Forelimb muscle (tissue), 1 donor: Measurements from ENCODE around the gene NUP62. TPM values are rescaled to one million over a fixed set of nuclear protein-coding genes. Genes with fewer than 3 reads are reported as not detected.

Experiments used
- DNase-seq: peaks from one replicate; pipeline ENCODE4 v3.0.0-alpha.2; 2013; ENCODE audit warnings: low read depth
- polyA plus RNA-seq: library from polyadenylated mRNA; unstranded; fragments of 120-200 nt; gene quantifications from one replicate; pipeline ENCODE4 v1.2.1, GENCODE V29; 2013; ENCODE audit not compliant: insufficient read length

Gene NUP62
- polyA plus RNA-seq, 1 donor = 52.7 TPM

DNA sequence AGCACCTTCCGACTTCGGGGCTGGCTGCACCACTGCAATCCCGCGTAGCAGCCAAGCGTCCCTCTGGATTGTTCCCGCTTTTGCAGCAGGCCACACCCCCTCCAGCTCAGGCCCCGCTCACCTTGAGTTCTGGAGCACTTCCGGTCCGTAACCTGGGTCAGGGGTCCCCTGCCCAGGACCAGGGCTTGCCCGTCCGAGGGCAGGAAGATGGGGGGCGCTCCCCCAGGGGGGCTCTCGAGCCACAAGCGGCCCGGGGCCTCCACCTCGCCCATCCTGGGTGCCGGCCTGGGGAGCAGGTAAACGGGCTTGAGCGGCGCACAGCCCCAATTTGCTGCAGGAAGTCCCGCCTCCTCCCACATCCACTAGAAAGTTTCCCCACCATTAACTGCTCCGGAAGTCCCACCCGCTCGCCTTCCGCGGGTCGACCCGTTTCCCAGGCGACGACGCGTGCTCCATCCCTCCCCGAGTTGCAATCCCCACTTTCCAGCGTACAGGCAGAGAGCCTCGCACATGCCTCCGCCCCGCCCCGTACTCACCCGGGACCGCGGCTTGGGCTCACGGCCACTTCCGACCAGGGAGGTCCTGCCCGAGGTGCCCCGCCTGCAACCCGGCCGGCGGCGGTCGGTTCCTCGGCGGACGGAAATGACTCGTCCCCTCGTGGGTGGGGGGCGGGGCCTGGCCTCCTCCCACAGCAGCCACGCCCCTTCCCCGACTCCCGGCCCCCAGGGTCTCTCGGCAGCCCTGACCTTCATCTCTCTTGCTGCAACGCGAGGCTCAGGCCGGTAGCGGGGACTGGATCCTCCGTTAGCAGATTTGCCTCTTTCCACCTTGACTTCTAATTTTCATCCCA, 62.1 kb downstream of the NUP62 start, which contains the start of gene PNKP:
PNKP (minus strand) TSS at position 644 of the 850 bp plus-strand sequence; CDS start at position 272, 372 bp downstream.
- peak; percentile 82 for DNase-seq

DNA sequence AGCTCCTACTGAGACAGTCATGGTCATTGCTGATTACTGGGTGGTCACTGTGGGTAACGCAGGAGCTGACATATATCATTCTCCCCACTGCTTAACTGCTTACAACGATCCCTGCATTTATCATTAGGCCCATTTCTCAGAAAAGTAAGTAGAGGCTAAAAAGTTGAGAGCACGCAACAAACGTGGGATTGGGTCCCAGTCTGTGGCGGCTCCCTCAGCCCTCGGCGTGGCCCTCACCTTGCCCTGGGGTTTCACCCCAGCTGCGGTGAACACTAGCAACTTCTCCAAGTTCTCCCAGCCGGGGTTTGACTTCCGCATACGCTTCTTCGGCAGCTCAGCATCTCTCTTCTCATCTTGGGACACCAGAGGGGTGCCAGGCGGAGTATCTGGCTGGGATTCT, 64.4 kb downstream of the NUP62 start:
- DNase-seq = no peak

DNA sequence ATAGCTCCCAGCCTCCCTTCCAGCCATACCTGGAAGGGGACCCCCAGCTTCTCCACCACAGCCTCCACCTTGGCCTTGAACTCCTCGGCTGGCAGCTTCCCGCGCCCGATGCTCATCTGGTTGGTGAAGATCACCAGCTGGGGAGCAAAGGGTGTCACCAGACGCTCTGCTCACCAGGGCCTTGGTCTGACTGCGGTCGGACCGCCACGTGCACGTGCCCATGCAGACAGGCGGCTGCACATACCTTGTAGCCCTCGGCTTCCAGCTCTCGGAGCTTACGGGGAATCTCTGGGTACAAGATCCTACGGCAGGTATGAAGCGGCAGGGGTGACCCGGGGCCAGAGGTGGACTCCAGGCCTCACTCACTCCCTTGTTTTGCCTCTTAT, 65.4 kb downstream of the NUP62 start:
- DNase-seq = no peak

DNA sequence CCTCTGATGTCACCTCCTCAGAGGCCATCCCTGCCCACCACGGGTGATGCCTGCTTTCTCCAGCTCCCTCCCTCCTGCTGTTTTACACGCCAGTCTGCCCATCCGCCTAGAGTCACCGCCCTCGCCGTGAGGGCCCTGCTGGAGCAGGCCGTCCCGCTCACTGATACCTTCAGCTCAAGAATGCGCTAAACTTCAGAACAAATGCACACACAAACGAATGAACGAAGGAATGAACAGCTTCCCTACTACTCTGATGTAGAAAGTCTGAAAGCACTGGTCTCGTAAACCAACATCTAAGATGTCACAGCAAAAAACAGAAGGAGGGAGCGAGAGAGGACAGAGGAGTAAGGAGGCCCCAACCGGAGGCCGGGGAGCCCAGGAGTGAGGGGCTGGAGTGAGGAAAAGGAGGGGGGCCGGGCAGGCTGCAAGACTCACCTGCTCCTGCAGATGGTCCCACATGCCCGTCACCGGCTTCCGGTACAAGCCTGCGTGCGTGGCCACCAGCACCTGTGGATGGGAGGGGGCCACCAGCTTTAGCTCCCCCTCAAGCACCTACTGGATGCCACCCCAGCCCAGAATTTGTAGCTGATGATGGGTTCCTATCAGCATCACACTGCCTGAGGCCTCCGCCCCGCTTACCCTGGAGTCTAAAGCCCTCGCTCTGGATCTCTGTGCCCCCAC, 65.9 kb downstream of the NUP62 start:
- no peak for DNase-seq

- DNase-seq = no peak
Observed at GRCh38 chr19:49862391-49863253, 66.7 kb downstream of the NUP62 start.

DNA sequence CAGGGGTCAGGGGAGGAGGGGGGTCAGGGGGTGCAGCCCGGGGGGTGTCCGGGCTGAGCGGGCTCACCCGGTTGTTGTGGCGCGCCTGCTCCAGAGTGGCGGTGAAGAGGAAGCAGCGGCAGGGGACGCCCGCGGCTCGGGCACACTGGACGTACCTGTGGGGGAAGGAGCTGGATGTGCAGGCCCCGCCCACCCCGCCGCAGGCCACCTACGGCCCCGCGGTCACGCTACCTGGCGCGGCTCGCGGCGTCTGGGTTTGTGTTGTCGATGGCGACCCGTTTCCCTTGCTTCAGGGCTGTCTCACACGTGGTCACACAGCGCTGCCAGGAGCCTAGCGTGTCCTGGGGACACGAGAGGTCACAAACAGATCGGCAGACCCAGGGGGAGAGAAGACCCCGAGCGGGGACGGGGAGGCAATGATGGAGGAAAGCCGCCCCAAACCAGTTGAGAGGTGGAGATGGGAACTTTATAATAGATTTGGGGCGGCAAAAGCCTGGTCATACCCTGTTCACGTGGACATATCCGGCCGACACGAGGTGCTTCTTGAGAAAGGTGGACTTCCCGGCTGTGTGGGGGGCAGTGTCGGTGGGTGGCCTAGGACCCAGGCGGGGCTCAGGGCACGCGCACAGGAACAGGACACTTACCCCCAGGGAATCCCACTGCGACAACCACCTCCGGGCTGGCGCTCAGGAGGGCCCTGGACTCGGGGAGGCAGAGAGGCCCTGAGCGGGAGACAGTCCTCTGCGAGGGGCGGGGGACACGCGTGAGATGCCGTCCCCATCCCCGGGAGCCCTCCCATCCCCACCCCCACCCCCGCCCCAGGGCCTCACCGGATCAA, 67.5 kb downstream of the NUP62 start:
- no peak for DNase-seq

DNA sequence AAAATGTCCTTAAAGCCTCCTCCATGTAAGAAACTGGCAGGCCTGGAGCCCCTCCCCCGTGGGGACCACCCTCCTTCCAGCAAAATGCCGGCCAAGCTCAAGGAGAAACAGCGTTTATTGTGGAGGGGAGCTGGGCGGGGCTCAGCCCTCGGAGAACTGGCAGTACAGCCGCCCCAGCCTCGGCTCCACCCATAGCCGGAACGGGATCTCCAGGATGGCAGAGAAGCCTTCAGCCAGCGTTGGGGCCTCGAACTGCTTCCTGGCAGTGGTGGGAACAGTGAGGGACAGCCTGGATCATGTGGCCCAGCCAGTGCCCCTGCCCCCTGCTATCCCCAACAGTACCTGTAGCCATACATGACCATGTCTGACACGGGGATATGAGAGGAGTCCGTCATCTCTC, 68.2 kb downstream of the NUP62 start:
- DNase-seq = no peak

DNA sequence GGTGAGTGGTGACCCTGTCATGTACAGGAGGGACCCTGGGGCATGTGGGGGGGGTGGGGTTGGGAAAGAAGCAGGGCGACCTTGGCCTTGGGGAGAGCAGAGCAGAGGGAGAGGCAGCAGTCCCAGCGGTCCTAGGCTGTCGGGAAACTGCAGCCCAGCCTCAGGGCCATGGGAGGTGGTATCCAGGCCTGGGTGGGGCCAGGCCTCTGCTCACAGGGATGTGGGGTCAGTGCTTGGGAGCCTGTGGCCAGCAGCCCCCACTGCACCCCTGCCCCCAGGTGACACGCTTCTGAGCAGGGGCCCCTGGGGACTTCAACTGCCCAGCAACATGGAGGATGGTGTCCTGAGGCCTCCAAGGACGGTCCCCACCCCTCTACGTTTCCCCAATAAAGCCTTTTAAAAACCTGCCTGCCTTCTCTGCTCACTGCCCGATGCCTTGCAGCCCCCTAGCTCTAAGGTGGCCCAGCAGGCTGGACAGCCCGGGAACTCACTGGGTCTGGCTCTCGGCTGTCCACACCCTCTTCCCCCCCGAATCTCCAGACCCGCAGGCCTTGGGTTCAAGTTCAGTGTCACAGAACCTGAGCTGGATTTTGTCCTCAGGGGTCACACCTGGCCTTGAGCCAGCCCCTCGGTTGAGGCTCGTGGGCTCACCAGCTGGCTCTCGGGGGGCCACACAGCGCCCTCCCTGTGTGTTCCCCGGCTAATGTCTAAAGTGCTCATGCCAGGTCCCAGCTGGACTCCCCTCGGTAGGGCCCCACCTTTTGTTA, 68.8 kb downstream of the NUP62 start:
- no peak for DNase-seq

DNA sequence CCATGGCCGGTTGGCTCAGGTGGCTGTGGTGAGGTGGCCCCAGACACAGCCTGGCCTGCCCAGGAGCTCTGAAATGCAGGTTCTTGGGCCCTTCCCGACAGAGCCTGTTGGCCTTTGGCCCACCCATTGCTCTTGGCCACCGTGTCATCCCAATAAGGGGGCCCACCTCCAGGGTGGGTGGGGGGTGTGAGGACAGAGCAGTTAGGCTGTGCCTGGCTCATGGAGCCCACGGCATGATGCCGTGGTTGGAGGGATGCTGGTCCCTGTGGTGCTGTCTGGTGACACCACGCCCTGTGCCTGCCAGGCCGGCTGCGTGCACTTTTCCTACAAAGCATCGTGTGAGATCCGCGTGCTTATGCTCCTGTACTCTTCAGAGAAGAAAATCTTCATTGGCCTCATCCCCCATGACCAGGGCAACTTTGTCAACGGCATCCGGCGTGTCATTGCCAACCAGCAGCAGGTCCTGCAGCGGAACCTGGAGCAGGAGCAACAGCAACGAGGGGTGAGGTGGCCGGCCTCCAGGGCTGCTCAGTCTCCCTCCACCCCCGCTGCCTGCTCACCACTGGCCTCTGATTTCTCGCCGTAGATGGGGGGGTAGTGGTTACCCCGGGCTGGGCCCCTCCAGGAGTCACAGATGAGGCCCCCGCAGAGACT, 69.5 kb downstream of the NUP62 start:
- DNase-seq = no peak

- no peak for DNase-seq
Observed at GRCh38 chr19:49858088-49858985, 71.0 kb downstream of the NUP62 start.

- no peak for DNase-seq
Observed at GRCh38 chr19:49857838-49858087, 71.5 kb downstream of the NUP62 start.

DNA sequence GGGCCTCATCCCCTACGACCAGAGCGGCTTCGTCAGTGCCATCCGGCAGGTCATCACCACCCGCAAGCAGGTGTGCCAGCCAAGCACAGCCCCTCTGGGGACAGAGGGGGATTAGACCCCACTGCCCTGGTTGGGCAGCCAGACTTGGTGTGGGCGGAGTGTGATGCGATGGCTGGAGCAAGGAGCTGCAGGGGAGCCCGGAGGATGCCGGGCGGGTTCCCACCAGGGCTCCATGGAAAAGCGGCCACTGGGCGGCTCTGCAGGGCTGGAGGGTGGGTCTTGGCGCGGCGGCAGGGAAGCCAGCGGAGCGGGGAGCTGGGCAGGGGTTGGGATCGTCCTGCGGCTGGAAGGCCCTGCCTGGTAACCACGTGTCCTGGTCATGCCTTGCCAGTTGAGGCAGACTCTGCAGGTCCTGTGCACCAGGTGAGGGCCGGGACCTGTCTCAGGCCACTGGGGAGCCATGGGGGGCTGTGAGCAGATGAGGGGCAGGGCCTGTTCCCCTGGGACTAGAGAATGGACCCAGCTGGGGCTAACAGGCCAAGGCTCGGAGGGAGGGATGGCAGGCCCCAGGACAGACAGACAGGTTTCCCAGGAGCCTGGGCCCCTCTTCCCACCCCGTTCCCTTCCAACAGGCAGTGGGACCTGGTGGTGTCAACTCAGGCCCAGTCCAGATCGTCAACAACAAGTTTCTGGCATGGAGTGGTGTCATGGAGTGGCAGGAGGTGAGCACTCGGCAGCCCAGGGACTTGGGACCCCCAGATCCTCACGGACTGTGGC, 72.1 kb downstream of the NUP62 start:
- DNase-seq = no peak

Other genes starting within 250 kb of the NUP62 start
- gene ADM5, start 239.9 kb downstream of the NUP62 start, polyA plus RNA-seq = 0.99 TPM
- 8.2 TPM for gene CPT1C, start 238.4 kb downstream of the NUP62 start, polyA plus RNA-seq
- 0.52 TPM for gene TSKS, start 166.2 kb downstream of the NUP62 start, polyA plus RNA-seq
- 56.3 TPM for gene AP2A1, start 162.5 kb downstream of the NUP62 start, polyA plus RNA-seq
- gene FUZ, start 116.2 kb downstream of the NUP62 start, polyA plus RNA-seq = 17.0 TPM
- gene MED25, start 111.2 kb downstream of the NUP62 start, polyA plus RNA-seq = 28.6 TPM
- 195 TPM for gene PTOV1, start 78.3 kb downstream of the NUP62 start, polyA plus RNA-seq
- gene PNKP, start 61.9 kb downstream of the NUP62 start, polyA plus RNA-seq = 38.1 TPM
- 36.8 TPM for gene AKT1S1, start 52.1 kb downstream of the NUP62 start, polyA plus RNA-seq
- 35.6 TPM for gene TBC1D17, start 51.8 kb downstream of the NUP62 start, polyA plus RNA-seq
- gene IL4I1, start 32.6 kb downstream of the NUP62 start, polyA plus RNA-seq = 1.0 TPM
- 30.2 TPM for gene ATF5, start 299 bp downstream of the NUP62 start, polyA plus RNA-seq
- 0.77 TPM for gene SIGLEC11, start 31.7 kb upstream of the NUP62 start, polyA plus RNA-seq
- gene VRK3, start 95.9 kb upstream of the NUP62 start, polyA plus RNA-seq = 18.1 TPM
- 7.3 TPM for gene ZNF473, start 96.5 kb upstream of the NUP62 start, polyA plus RNA-seq
- gene IZUMO2, start 233.8 kb upstream of the NUP62 start, polyA plus RNA-seq = not detected